Cardiac muscle cell (in vitro differentiated cells and primary cell): ENCODE data around the gene PPIL6. TPM values are rescaled to one million over a fixed set of nuclear protein-coding genes. Genes with fewer than 3 reads are reported as not detected.
"Not testable (repeated sequence)": the region's sequence is repeated elsewhere in the genome, so short reads cannot be mapped to it uniquely, and the experiment has no call there.

Source experiments
- DNase-seq, 2 donors: peaks; one replicate each; pipeline versions ENCODE4 v3.0.0 to v3.0.0-alpha.2; 2010 to 2017; ENCODE audit warnings: low read depth in 1 of 2, low spot score in 1 of 2
- H3K27ac ChIP-seq: fragments of 200-600 bp; sonication (generic); 2 replicates; pipeline ENCODE4 v1.5.1; 2016
- H3K27me3 ChIP-seq: fragments of 200-600 bp; sonication (generic); 2 replicates; pipeline ENCODE4 v1.6.0; 2016; ENCODE audit warnings: control low read depth
- H3K36me3 ChIP-seq: fragments of 200-600 bp; sonication (generic); 2 replicates; pipeline ENCODE4 v1.5.1; 2016; ENCODE audit warnings: control low read depth
- H3K4me1 ChIP-seq: fragments of 200-600 bp; sonication (generic); 2 replicates; pipeline ENCODE4 v1.8.1; 2017; ENCODE audit warnings: low read depth, mild to moderate bottlenecking, mixed run types
- H3K4me3 ChIP-seq: fragments of 200-600 bp; sonication (generic); 2 replicates; pipeline ENCODE4 v1.5.1; 2016; ENCODE audit warnings: mild to moderate bottlenecking
- H3K9me3 ChIP-seq: fragments of 200-600 bp; sonication (generic); 2 replicates; pipeline ENCODE4 v1.5.1; 2017; ENCODE audit warnings: low read depth, mild to moderate bottlenecking, control low read depth
- polyA plus RNA-seq: library from polyadenylated mRNA; unstranded; fragments of >200 nt; fragmentation: Nextera tagmentation; extraction: Ambion mirVana; gene quantifications from 2 replicates; pipeline ENCODE4 v1.2.1, GENCODE V29; 2016
- total RNA-seq: library from RNA; depleted of rRNA; stranded (reverse); fragments of >200 nt; gene quantifications from 2 replicates; pipeline ENCODE4 v1.2.3, GENCODE V29; 2016
- TF ChIP-seq, protein P1 (sequence below): IDR thresholded peaks from 2 replicates; pipeline ENCODE4 v1.5.1; 2012; ENCODE audit warnings: low read depth, mild to moderate bottlenecking, low read length

Gene PPIL6
- total and polyA plus RNA-seq, 2 experiments from 2014 or later = 7.3 to 8.7 TPM

DNA sequence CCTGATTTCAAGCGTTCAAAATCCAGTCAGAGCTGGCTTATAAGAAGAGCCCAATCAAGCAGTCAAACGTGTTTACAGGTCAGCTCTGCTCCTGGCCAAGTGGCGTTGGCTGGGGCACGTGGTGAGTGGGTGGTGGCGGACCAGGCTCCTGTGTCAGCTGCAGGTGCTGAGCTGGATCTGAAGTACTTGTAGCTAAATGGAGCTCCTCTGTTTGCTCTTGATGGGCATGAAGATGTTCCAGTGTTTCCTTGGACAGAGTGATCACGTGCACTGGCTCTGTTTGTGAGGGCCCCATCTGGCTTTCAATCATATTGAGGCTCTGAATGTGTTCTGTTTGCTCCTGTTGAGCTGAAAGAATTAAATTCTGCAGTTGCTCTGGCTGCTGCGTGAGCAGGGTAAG lies 25.3 kb upstream of the PPIL6 start:
- TF ChIP-seq, protein P1, sequence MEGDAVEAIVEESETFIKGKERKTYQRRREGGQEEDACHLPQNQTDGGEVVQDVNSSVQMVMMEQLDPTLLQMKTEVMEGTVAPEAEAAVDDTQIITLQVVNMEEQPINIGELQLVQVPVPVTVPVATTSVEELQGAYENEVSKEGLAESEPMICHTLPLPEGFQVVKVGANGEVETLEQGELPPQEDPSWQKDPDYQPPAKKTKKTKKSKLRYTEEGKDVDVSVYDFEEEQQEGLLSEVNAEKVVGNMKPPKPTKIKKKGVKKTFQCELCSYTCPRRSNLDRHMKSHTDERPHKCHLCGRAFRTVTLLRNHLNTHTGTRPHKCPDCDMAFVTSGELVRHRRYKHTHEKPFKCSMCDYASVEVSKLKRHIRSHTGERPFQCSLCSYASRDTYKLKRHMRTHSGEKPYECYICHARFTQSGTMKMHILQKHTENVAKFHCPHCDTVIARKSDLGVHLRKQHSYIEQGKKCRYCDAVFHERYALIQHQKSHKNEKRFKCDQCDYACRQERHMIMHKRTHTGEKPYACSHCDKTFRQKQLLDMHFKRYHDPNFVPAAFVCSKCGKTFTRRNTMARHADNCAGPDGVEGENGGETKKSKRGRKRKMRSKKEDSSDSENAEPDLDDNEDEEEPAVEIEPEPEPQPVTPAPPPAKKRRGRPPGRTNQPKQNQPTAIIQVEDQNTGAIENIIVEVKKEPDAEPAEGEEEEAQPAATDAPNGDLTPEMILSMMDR = no peak
- Histone ChIP-seq H3K4me1 (peaks cover 4% of the 10 kb centered on the region), H3K27me3 (no peaks in the 10 kb centered on the region), H3K36me3 (peaks cover 21% of the 10 kb centered on the region), H3K4me3 (no peak overlapping the region), H3K27ac (peak overlapping the region; percentile 48), H3K9me3 (no peaks in the 10 kb centered on the region)
- DNase-seq = peak in 1 of 2 donors; percentile 34

- no peak for DNase-seq
- Histone ChIP-seq H3K4me3 (no peak overlapping the region), H3K4me1 (peaks cover 4% of the 10 kb centered on the region), H3K9me3 (no peaks in the 10 kb centered on the region), H3K27me3 (no peaks in the 10 kb centered on the region), H3K36me3 (peaks cover 13% of the 10 kb centered on the region), H3K27ac (no peak overlapping the region)
- TF ChIP-seq, protein P1 = no peak
These were observed 21.5 kb upstream of the PPIL6 start for GRCh38 chr6:109461733-109462526.

DNA sequence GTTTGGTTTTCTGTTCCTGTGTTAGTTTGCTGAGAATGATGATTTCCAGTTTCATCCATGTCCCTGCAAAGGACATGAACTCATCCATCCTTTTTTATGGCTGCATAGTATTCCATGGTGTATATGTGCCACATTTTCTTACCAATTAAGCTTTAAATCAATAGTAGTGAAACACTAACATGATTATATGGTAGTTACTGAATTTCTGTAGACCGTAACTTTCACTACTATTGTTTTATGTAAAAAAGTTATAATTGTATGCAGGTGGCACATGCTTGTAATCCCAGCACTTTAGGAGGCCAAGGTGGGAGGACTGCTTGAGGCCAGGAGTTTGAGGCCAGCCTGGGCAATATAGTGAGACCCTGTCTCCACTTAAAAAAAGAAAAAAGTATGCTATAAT lies 20.8 kb upstream of the PPIL6 start:
- H3K27ac ChIP-seq, H3K27me3 ChIP-seq, H3K4me3 ChIP-seq, H3K9me3 ChIP-seq, DNase-seq, H3K4me1 ChIP-seq: not testable (repeated sequence)
- H3K36me3 ChIP-seq = peaks cover 12% of the 10 kb centered on the region

- Histone ChIP-seq H3K36me3 (peaks cover 10% of the 10 kb centered on the region), H3K4me3 (no peak overlapping the region), H3K9me3 (no peaks in the 10 kb centered on the region), H3K27ac (no peak overlapping the region), H3K27me3 (peaks cover 2% of the 10 kb centered on the region), H3K4me1 (no peaks in the 10 kb centered on the region)
- TF ChIP-seq, protein P1 = no peak
- no peak for DNase-seq
These were observed 19.9 kb upstream of the PPIL6 start for GRCh38 chr6:109460161-109460829.

GRCh38 chr6:109458774-109459531 lies 18.5 kb upstream of the PPIL6 start:
- TF ChIP-seq, protein P1 = no peak
- DNase-seq = no peak
- H3K9me3 ChIP-seq = no peaks in the 10 kb centered on the region

More at GRCh38 chr6:109458774-109459531, 18.5 kb upstream of the PPIL6 start:
- H3K4me3 ChIP-seq = no peak overlapping the region
- H3K27me3 ChIP-seq = peaks cover 7% of the 10 kb centered on the region
- H3K36me3 ChIP-seq = peaks cover 6% of the 10 kb centered on the region
- H3K4me1 ChIP-seq = no peaks in the 10 kb centered on the region
- H3K27ac ChIP-seq = no peak overlapping the region
